K562 (cell line): ENCODE measurements around the gene ORAI3. TPM values are rescaled to one million over a fixed set of nuclear protein-coding genes. Genes with fewer than 3 reads are reported as not detected.

Experiments
- ATF6 ChIP-seq: sonication (generic); formaldehyde crosslinking; IDR thresholded peaks from 2 replicates; pipeline ENCODE4 v1.4.0; 2020; ENCODE audit warnings: mild to moderate bottlenecking, missing genetic modification reagents
- E2F5 ChIP-seq: sonication (generic); formaldehyde crosslinking; IDR thresholded peaks from 2 replicates; pipeline ENCODE4 v1.8.0; 2022; ENCODE audit warnings: mild to moderate bottlenecking, missing genetic modification reagents
- ETV6 ChIP-seq, 3 experiments: fragments of 150-350 bp in 1 of 3; sonication (generic) in 1 of 3; formaldehyde crosslinking in 1 of 3; IDR thresholded peaks; 2 replicates each; pipeline versions ENCODE4 v1.6.1 to v1.8.0; 2014 to 2022; ENCODE audit warnings: borderline replicate concordance in 2 of 3, low read depth in 2 of 3, antibody characterized with exemption in 1 of 3, low read length in 1 of 3, mild to moderate bottlenecking in 1 of 3, missing genetic modification reagents in 1 of 3
- EWSR1 ChIP-seq: fragments of 450-650 bp; IDR thresholded peaks from 2 replicates; pipeline ENCODE4 v1.6.1; 2018; ENCODE audit warnings: borderline replicate concordance, mild to moderate bottlenecking, low read depth, moderate library complexity; ENCODE audit not compliant: partially characterized antibody
- FOS ChIP-seq: IDR thresholded peaks from 3 replicates; pipeline ENCODE4 v1.6.1; 2011; ENCODE audit not compliant: insufficient read length; ENCODE audit errors: extremely low read depth
- FOXJ3 ChIP-seq: sonication (generic); formaldehyde crosslinking; IDR thresholded peaks from 2 replicates; pipeline ENCODE4 v1.4.0; 2020; ENCODE audit warnings: mild to moderate bottlenecking, missing genetic modification reagents
- HBP1 ChIP-seq: fragments of 450-650 bp; formaldehyde crosslinking; IDR thresholded peaks from 2 replicates; pipeline ENCODE4 v1.4.0; 2022; ENCODE audit warnings: missing genetic modification characterization
- HDGF ChIP-seq: fragments of 450-650 bp; IDR thresholded peaks from 2 replicates; pipeline ENCODE4 v1.6.1; 2016
- HNRNPH1 ChIP-seq: fragments of 200-400 bp; formaldehyde crosslinking; optimal IDR thresholded peaks from 2 replicates; pipeline ENCODE3; 2017; ENCODE audit warnings: low read depth, mild to moderate bottlenecking, low read length, moderate library complexity
- NFE2 ChIP-seq: IDR thresholded peaks from 2 replicates; pipeline ENCODE4 v1.6.1; 2014; ENCODE audit warnings: antibody characterized with exemption, low read depth
- PHF8 ChIP-seq: fragments of 200-600 bp; sonication (generic); IDR thresholded peaks from 2 replicates; pipeline ENCODE4 v1.6.1; 2012; ENCODE audit warnings: mixed run types, mild to moderate bottlenecking, inconsistent platforms, low read length, moderate library complexity, borderline replicate concordance
- PHTF2 ChIP-seq: fragments of 250-450 bp; sonication (Bioruptor Pico); IDR thresholded peaks from 2 replicates; pipeline ENCODE4 v1.5.0; 2021; ENCODE audit warnings: mild to moderate bottlenecking
- PURB ChIP-seq: sonication (generic); formaldehyde crosslinking; IDR thresholded peaks from 2 replicates; pipeline ENCODE4 v1.9.0; 2021; ENCODE audit warnings: low read depth, mild to moderate bottlenecking, missing genetic modification reagents
- RBM17 ChIP-seq: fragments of 200-400 bp; formaldehyde crosslinking; IDR thresholded peaks from 2 replicates; pipeline ENCODE4 v1.6.1; 2017; ENCODE audit warnings: low read depth, mild to moderate bottlenecking, low read length, borderline replicate concordance
- SP2 ChIP-seq: IDR thresholded peaks from 2 replicates; pipeline ENCODE4 v1.6.1; 2011; ENCODE audit warnings: mild to moderate bottlenecking, low read depth, low read length, moderate library complexity; ENCODE audit not compliant: poor library complexity, severe bottlenecking; ENCODE audit errors: extremely low read depth
- TAF15 ChIP-seq: fragments of 200-400 bp; formaldehyde crosslinking; IDR thresholded peaks from 2 replicates; pipeline ENCODE4 v1.6.1; 2017; ENCODE audit warnings: mild to moderate bottlenecking, low read depth, low read length, moderate library complexity
- TFAP4 ChIP-seq: sonication (generic); formaldehyde crosslinking; IDR thresholded peaks from 2 replicates; pipeline ENCODE4 v1.8.0; 2022; ENCODE audit warnings: missing genetic modification reagents, mild to moderate bottlenecking, moderate library complexity, borderline replicate concordance
- ZNF133 ChIP-seq: fragments of 250-450 bp; sonication (Bioruptor Pico); IDR thresholded peaks from 2 replicates; pipeline ENCODE4 v1.4.0; 2020; ENCODE audit warnings: mild to moderate bottlenecking
- ZNF507 ChIP-seq: conservative IDR thresholded peaks from 2 replicates; pipeline ENCODE4 v1.6.1; 2017; ENCODE audit warnings: missing genetic modification characterization, missing compliant biosample characterization
- ZNF764 ChIP-seq: fragments of 250-450 bp; sonication (Bioruptor Pico); IDR thresholded peaks from 2 replicates; pipeline ENCODE4 v1.4.0; 2020; ENCODE audit warnings: low read depth, mild to moderate bottlenecking, moderate library complexity
- polyA plus RNA-seq, 8 experiments: library from polyadenylated mRNA; depleted of rRNA in 4 of 8; stranded (reverse) in 5 of 8; unstranded in 3 of 8; fragments of >200 nt; fragmentation: Nextera tagmentation in 2 of 8; fragmentation: Illumina TruSeq in 1 of 8; extraction: Ambion mirVana in 2 of 8; extraction: Trizol in 1 of 8; gene quantifications; 2 replicates each; pipeline versions ENCODE4 v1.2.1 to v1.2.3, GENCODE V29; 2011 to 2014; ENCODE audit warnings: inconsistent platforms in 1 of 8, missing spikeins in 1 of 8
- total RNA-seq, 7 experiments: library from RNA; depleted of rRNA in 6 of 7; stranded (reverse); fragments of >200 nt in 6 of 7; fragmentation: Illumina TruSeq in 2 of 7; extraction: Trizol in 2 of 7; gene quantifications; 2 replicates each; pipeline versions ENCODE4 v1.2.1 to v1.2.3, GENCODE V29; 2011 to 2021; ENCODE audit warnings: low replicate concordance in 1 of 7

ORAI3 gene
- total and polyA plus RNA-seq, 9 of the 15 experiments (the other 6 are each of a cell fraction or from before 2014, with no cell fraction given), result 4.9 to 23.3 (median 14.1) TPM

GRCh38 chr16:30948667-30949649 lies at the start of gene ORAI3 (continued):
- TF ChIP-seq E2F5 (CRISPR knock-in tag), result no peak
- no peak for TF ChIP-seq ETV6 (IDR thresholded peaks at IDR 0.05; ENCODE audit: borderline replicate concordance in 1 of 2, low read depth in 2 of 2, low read length in 1 of 2)
- TF ChIP-seq ETV6 (CRISPR knock-in tag; IDR thresholded peaks at IDR 0.05; ENCODE audit: borderline replicate concordance), result no peak
- peak; percentile 40; the same call in 1 of the 2 replicates for TF ChIP-seq PHF8
- TF ChIP-seq ZNF764 (CRISPR knock-in tag), result no peak
- TF ChIP-seq SP2, result no peak
- TF ChIP-seq HBP1, result no peak
- TF ChIP-seq PHTF2, result no peak
- no peak for TF ChIP-seq NFE2
- 0 out of 2 replicates have a peak, but pooled peaks have one; percentile 56 for TF ChIP-seq ATF6
- no peak for TF ChIP-seq FOS
- no peak for TF ChIP-seq ZNF133 (CRISPR knock-in tag)
- no peak for TF ChIP-seq HNRNPH1
- no peak for TF ChIP-seq PURB (CRISPR knock-in tag)
- peak; percentile 45; the same call in 1 of the 2 replicates for TF ChIP-seq TFAP4
- TF ChIP-seq HDGF, result no peak
- no peak for TF ChIP-seq EWSR1
- TF ChIP-seq RBM17, result no peak
- no peak for TF ChIP-seq TAF15
- no peak for TF ChIP-seq FOXJ3 (CRISPR knock-in tag)
- TF ChIP-seq ZNF507 (tag), result no peak
